Keratinocyte (primary cell): Measurements from ENCODE around the gene GPR15. TPM values are rescaled to one million over a fixed set of nuclear protein-coding genes. Genes with fewer than 3 reads are reported as not detected.

Experiments used
- DNase-seq: peaks from one replicate; pipeline ENCODE4 v3.0.0-alpha.2; 2011; ENCODE audit warnings: low read depth, missing footprints, low spot score
- FAIRE-seq: peaks from 2 replicates; lab custom pipeline; 2011; peaks lifted over from hg19 to GRCh38; lab: Jason Lieb, UNC
- H2AFZ ChIP-seq: 2 replicates; pipeline ENCODE4 v1.6.0; 2012; ENCODE audit warnings: low read length, control low read depth, inconsistent platforms; ENCODE audit not compliant: control insufficient read depth
- H3K27ac ChIP-seq: 2 replicates; pipeline ENCODE4 v1.5.1; 2011; ENCODE audit warnings: low read length; ENCODE audit not compliant: control insufficient read depth, insufficient read depth
- H3K27me3 ChIP-seq: 3 replicates; pipeline ENCODE4 v1.6.0; 2011; ENCODE audit warnings: low read length; ENCODE audit not compliant: control insufficient read depth, insufficient read depth; ENCODE audit errors: extremely low read depth
- H3K36me3 ChIP-seq, 2 experiments: 2 replicates in 1 of 2; 3 replicates in 1 of 2; pipeline ENCODE4 v1.5.1; 2011; ENCODE audit warnings: low read length in 2 of 2, mild to moderate bottlenecking in 1 of 2; ENCODE audit not compliant: control insufficient read depth in 2 of 2, insufficient read depth in 2 of 2; ENCODE audit errors: extremely low read depth in 1 of 2
- H3K4me1 ChIP-seq: 3 replicates; pipeline ENCODE4 v1.5.1; 2011; ENCODE audit warnings: low read length; ENCODE audit not compliant: control insufficient read depth, insufficient read depth; ENCODE audit errors: extremely low read depth
- H3K4me2 ChIP-seq: 3 replicates; pipeline ENCODE4 v1.6.0; 2011; ENCODE audit warnings: low read depth, low read length; ENCODE audit not compliant: control insufficient read depth, insufficient read depth; ENCODE audit errors: extremely low read depth
- H3K4me3 ChIP-seq, 3 experiments: fragments of 200-600 bp in 1 of 3; sonication (generic) in 1 of 3; 2 replicates in 2 of 3; 3 replicates in 1 of 3; pipeline ENCODE4 v1.5.1; 2011 to 2016; ENCODE audit warnings: low read length in 3 of 3, mild to moderate bottlenecking in 3 of 3, control low read depth in 2 of 3, inconsistent platforms in 1 of 3, low read depth in 1 of 3, mixed read lengths in 1 of 3, mixed run types in 1 of 3, moderate library complexity in 1 of 3; ENCODE audit not compliant: control insufficient read depth in 2 of 3, insufficient read depth in 2 of 3; ENCODE audit errors: extremely low read depth in 1 of 3
- H3K79me2 ChIP-seq: 2 replicates; pipeline ENCODE4 v1.6.0; 2012; ENCODE audit warnings: low read length; ENCODE audit not compliant: control insufficient read depth, insufficient read depth
- H3K9ac ChIP-seq: 3 replicates; pipeline ENCODE4 v1.6.0; 2011; ENCODE audit warnings: low read length; ENCODE audit not compliant: control insufficient read depth, insufficient read depth; ENCODE audit errors: extremely low read depth
- H3K9me1 ChIP-seq: 3 replicates; pipeline ENCODE4 v1.6.0; 2011; ENCODE audit warnings: low read length; ENCODE audit not compliant: control insufficient read depth, insufficient read depth; ENCODE audit errors: extremely low read depth
- H3K9me3 ChIP-seq: 2 replicates; pipeline ENCODE4 v1.5.1; 2012; ENCODE audit warnings: low read depth, low read length; ENCODE audit not compliant: control insufficient read depth
- H4K20me1 ChIP-seq: 3 replicates; pipeline ENCODE4 v1.6.0; 2011; ENCODE audit warnings: low read length; ENCODE audit not compliant: control insufficient read depth, insufficient read depth; ENCODE audit errors: extremely low read depth
- CTCF ChIP-seq, 3 experiments: IDR thresholded peaks in 1 of 3; conservative IDR thresholded peaks in 1 of 3; optimal IDR thresholded peaks in 1 of 3; 2 replicates in 2 of 3; 3 replicates in 1 of 3; pipeline versions ENCODE3 to v1.5.1; 2011; ENCODE audit warnings: low read length in 3 of 3, mild to moderate bottlenecking in 3 of 3, moderate library complexity in 2 of 3, control low read depth in 1 of 3, inconsistent platforms in 1 of 3; ENCODE audit not compliant: insufficient read depth in 2 of 3; ENCODE audit errors: extremely low read depth in 1 of 3
- EZH2 ChIP-seq: IDR thresholded peaks from one replicate; pipeline ENCODE4 v1.6.1; 2012; ENCODE audit warnings: inconsistent platforms, mild to moderate bottlenecking, low read length, moderate library complexity
- dilution Hi-C: fragments of 300-500 bp; cut with MboI; formaldehyde crosslinking; loops from one replicate; pipeline ENCODE4 v1.7.0; 2020; ENCODE audit warnings: low sequenced_read_pairs; ENCODE audit not compliant: extremely low pct_ligation_motif_present
- polyA plus RNA-seq, 5 experiments: library from polyadenylated mRNA; depleted of rRNA in 3 of 5; stranded (reverse) in 3 of 5; stranded (forward) in 1 of 5; unstranded in 1 of 5; fragments of >200 nt; gene quantifications; 1 replicate in 1 of 5; 2 replicates in 3 of 5; 3 replicates in 1 of 5; pipeline versions ENCODE4 v1.2.1 to v1.2.3, GENCODE V29; 2011 to 2012; ENCODE audit warnings: missing spikeins in 2 of 5, low read depth in 1 of 5, low replicate concordance in 1 of 5

Gene GPR15
- polyA plus RNA-seq, 1 donor (not counting 4 experiments of a cell fraction or from before 2014, with no cell fraction given), result not detected

- no peaks in the 10 kb centered on the region for H3K79me2 ChIP-seq
- H3K4me1 ChIP-seq, result peaks cover 2% of the 10 kb centered on the region
- H2AFZ ChIP-seq, result no peak overlapping the region
- no peak overlapping the region for H3K9ac ChIP-seq
- no peaks in the 10 kb centered on the region for H3K9me3 ChIP-seq
- H3K27ac ChIP-seq, result no peak overlapping the region
- DNase-seq (no peak), FAIRE-seq (no peak)
- H3K36me3 ChIP-seq, result no peaks in the 10 kb centered on the region
- H3K27me3 ChIP-seq, result no peaks in the 10 kb centered on the region
- TF ChIP-seq CTCF (optimal IDR thresholded peaks at IDR 0.05 in 1 of 3, IDR thresholded peaks at IDR 0.05 in 1 of 3, conservative IDR thresholded peaks at IDR 0.05 in 1 of 3; ENCODE audit: extremely low read depth in 1 of 3, insufficient read depth in 2 of 3, low read length in 3 of 3), result no peak
- TF ChIP-seq EZH2, result no peak
- no peak overlapping the region for H3K4me2 ChIP-seq
- dilution Hi-C loops, result no loop called here
- no peak overlapping the region for H3K4me3 ChIP-seq
- no peaks in the 10 kb centered on the region for H3K9me1 ChIP-seq
- H4K20me1 ChIP-seq, result no peaks in the 10 kb centered on the region
Measured at GRCh38 chr3:98542623-98543022, 10.8 kb downstream of the GPR15 start.

- Histone ChIP-seq H3K9ac (no peak overlapping the region), H3K4me2 (no peak overlapping the region), H3K9me3 (no peaks in the 10 kb centered on the region), H3K4me1 (no peaks in the 10 kb centered on the region), H4K20me1 (no peaks in the 10 kb centered on the region), H3K9me1 (no peaks in the 10 kb centered on the region), H3K36me3 (no peaks in the 10 kb centered on the region), H3K27ac (no peak overlapping the region), H3K79me2 (no peaks in the 10 kb centered on the region), H3K27me3 (no peaks in the 10 kb centered on the region), H3K4me3 (no peak overlapping the region), H2AFZ (no peak overlapping the region)
- FAIRE-seq, result no peak
- TF ChIP-seq CTCF (optimal IDR thresholded peaks at IDR 0.05 in 1 of 3, IDR thresholded peaks at IDR 0.05 in 1 of 3, conservative IDR thresholded peaks at IDR 0.05 in 1 of 3; ENCODE audit: extremely low read depth in 1 of 3, insufficient read depth in 2 of 3, low read length in 3 of 3) (no peak), EZH2 (no peak)
- DNase-seq, result no peak
- dilution Hi-C loops, result no loop called here
Measured at GRCh38 chr3:98545940-98546339, 14.2 kb downstream of the GPR15 start.
